K562 (cell line): Measurements from ENCODE around the gene RABL3. TPM values are rescaled to one million over a fixed set of nuclear protein-coding genes. Genes with fewer than 3 reads are reported as not detected.

Source experiments
- BHLHE40 ChIP-seq: IDR thresholded peaks from 2 replicates; pipeline ENCODE4 v1.6.1; 2011; ENCODE audit warnings: low read length, improper control_type of control experiment
- BRD4 ChIP-seq: fragments of 200-600 bp; sonication (generic); IDR thresholded peaks from 2 replicates; pipeline ENCODE4 v1.6.1; 2017; ENCODE audit warnings: inconsistent platforms
- BRD9 ChIP-seq: fragments of 450-650 bp; IDR thresholded peaks from 2 replicates; pipeline ENCODE4 v1.6.1; 2018; ENCODE audit warnings: low read depth; ENCODE audit not compliant: partially characterized antibody
- BRF1 ChIP-seq: IDR thresholded peaks from 3 replicates; pipeline ENCODE4 v1.6.1; 2011; ENCODE audit warnings: borderline replicate concordance, mild to moderate bottlenecking; ENCODE audit not compliant: insufficient read length; ENCODE audit errors: extremely low read depth
- C11orf30 ChIP-seq: fragments of 450-650 bp; IDR thresholded peaks from 2 replicates; pipeline ENCODE4 v1.6.1; 2016; ENCODE audit warnings: low read depth, mild to moderate bottlenecking
- DPF2 ChIP-seq: fragments of 450-650 bp; IDR thresholded peaks from 2 replicates; pipeline ENCODE4 v1.6.1; 2016
- EHMT2 ChIP-seq: fragments of 450-650 bp; IDR thresholded peaks from 2 replicates; pipeline ENCODE4 v1.6.1; 2018; ENCODE audit warnings: antibody characterized with exemption
- ETV1 ChIP-seq: fragments of 450-650 bp; conservative IDR thresholded peaks from 2 replicates; pipeline ENCODE4 v1.6.1; 2016; ENCODE audit warnings: missing genetic modification characterization, control low read depth, low read depth, missing compliant biosample characterization
- MIER1 ChIP-seq: fragments of 450-650 bp; IDR thresholded peaks from 2 replicates; pipeline ENCODE4 v1.6.1; 2016; ENCODE audit warnings: antibody characterized with exemption, mild to moderate bottlenecking, low read depth
- NEUROD1 ChIP-seq: fragments of 150-350 bp; IDR thresholded peaks from 2 replicates; pipeline ENCODE4 v1.6.1; 2014; ENCODE audit warnings: borderline replicate concordance, low read length, low read depth; ENCODE audit not compliant: partially characterized antibody
- NR4A1 ChIP-seq, 2 experiments: fragments of 250-450 bp in 1 of 2; fragments of 450-650 bp in 1 of 2; sonication (Bioruptor Pico) in 1 of 2; IDR thresholded peaks; 2 replicates each; pipeline versions ENCODE4 v1.4.0 to v1.6.1; 2016 to 2020; ENCODE audit warnings: mild to moderate bottlenecking in 2 of 2, missing compliant biosample characterization in 1 of 2, missing genetic modification characterization in 1 of 2, moderate library complexity in 1 of 2
- PML ChIP-seq: IDR thresholded peaks from 2 replicates; pipeline ENCODE4 v1.6.1; 2012; ENCODE audit warnings: low read length, inconsistent platforms
- POLR2A ChIP-seq: fragments of 450-650 bp; conservative IDR thresholded peaks from 2 replicates; pipeline ENCODE4 v1.6.1; 2016
- RBM15 ChIP-seq: fragments of 200-400 bp; formaldehyde crosslinking; IDR thresholded peaks from 2 replicates; pipeline ENCODE4 v1.6.1; 2018; ENCODE audit warnings: mild to moderate bottlenecking, low read length, moderate library complexity; ENCODE audit not compliant: insufficient read depth
- SLC30A9 ChIP-seq: fragments of 250-450 bp; sonication (Bioruptor Pico); IDR thresholded peaks from 2 replicates; pipeline ENCODE4 v1.8.0; 2022; ENCODE audit warnings: mild to moderate bottlenecking, moderate library complexity
- SMAD2 ChIP-seq: fragments of 150-350 bp; IDR thresholded peaks from 2 replicates; pipeline ENCODE4 v1.6.1; 2014; ENCODE audit warnings: low read depth, mild to moderate bottlenecking, low read length
- ZNF134 ChIP-seq: fragments of 250-450 bp; sonication (Bioruptor Pico); conservative IDR thresholded peaks from 2 replicates; pipeline ENCODE4 v1.4.0; 2020
- ZNF3 ChIP-seq: fragments of 250-450 bp; sonication (Bioruptor Pico); IDR thresholded peaks from 2 replicates; pipeline ENCODE4 v1.5.0; 2021; ENCODE audit warnings: mild to moderate bottlenecking, moderate library complexity
- ZNF444 ChIP-seq: fragments of 250-450 bp; sonication (Bioruptor Pico); IDR thresholded peaks from 2 replicates; pipeline ENCODE4 v1.4.0; 2020; ENCODE audit warnings: mild to moderate bottlenecking, moderate library complexity
- polyA plus RNA-seq, 8 experiments: library from polyadenylated mRNA; depleted of rRNA in 4 of 8; stranded (reverse) in 5 of 8; unstranded in 3 of 8; fragments of >200 nt; fragmentation: Nextera tagmentation in 2 of 8; fragmentation: Illumina TruSeq in 1 of 8; extraction: Ambion mirVana in 2 of 8; extraction: Trizol in 1 of 8; gene quantifications; 2 replicates each; pipeline versions ENCODE4 v1.2.1 to v1.2.3, GENCODE V29; 2011 to 2014; ENCODE audit warnings: inconsistent platforms in 1 of 8, missing spikeins in 1 of 8
- total RNA-seq, 7 experiments: library from RNA; depleted of rRNA in 6 of 7; stranded (reverse); fragments of >200 nt in 6 of 7; fragmentation: Illumina TruSeq in 2 of 7; extraction: Trizol in 2 of 7; gene quantifications; 2 replicates each; pipeline versions ENCODE4 v1.2.1 to v1.2.3, GENCODE V29; 2011 to 2021; ENCODE audit warnings: low replicate concordance in 1 of 7
- TF ChIP-seq, protein P1 (sequence below): fragments of 250-450 bp; sonication (Bioruptor Pico); IDR thresholded peaks from 2 replicates; pipeline ENCODE4 v1.5.0; 2020; ENCODE audit warnings: mild to moderate bottlenecking, borderline replicate concordance
- TF ChIP-seq, protein P2 (sequence below): fragments of 150-350 bp; conservative IDR thresholded peaks from 2 replicates; pipeline ENCODE4 v1.6.1; 2014; ENCODE audit warnings: low read length
- TF ChIP-seq, protein P3 (sequence below), 2 experiments: fragments of 450-650 bp in 1 of 2; sonication (generic) in 1 of 2; formaldehyde crosslinking; conservative IDR thresholded peaks; 2 replicates each; pipeline versions ENCODE4 v1.4.0 to v1.8.1; 2020 to 2022; ENCODE audit warnings: mild to moderate bottlenecking in 1 of 2, missing genetic modification reagents in 1 of 2

Gene RABL3
- total and polyA plus RNA-seq, 9 of the 15 experiments (the other 6 are each of a cell fraction or from before 2014, with no cell fraction given) = 6.5 to 30.7 (median 12.3) TPM

DNA sequence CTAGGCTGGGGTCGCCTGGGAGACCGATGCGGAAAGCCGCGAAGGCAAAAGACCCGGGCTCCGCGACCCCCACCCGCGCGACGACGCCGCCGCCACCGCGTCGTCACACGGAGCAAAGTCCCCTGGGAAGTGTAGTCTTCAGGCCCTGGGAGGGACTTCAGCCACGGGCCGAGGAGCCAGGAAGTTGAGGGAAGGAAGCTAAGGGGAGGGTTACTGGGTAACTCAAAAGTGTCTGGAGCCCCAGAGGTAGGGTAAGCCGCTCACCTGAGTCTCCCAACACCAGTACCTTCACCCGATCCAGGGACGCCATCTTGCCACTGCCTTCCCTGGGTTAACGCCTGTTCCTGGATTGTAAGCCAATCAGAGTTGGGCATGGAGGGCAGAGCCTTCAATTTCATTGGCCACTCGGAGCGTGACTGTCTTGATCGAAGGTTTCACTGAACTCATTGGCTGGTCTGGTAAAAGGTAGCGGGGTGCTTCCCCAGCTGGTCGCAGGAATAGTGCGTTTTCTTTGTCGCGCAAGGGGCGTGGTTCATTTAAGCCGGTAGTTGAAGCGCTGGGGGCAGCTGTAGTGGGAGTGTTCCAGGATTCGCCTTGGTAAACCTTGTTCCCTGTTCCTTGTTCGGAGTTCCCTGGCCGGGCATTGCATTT is at the start of gene RABL3, which contains the start of gene GTF2E1 (continued):
- no peak for TF ChIP-seq BRD4
- TF ChIP-seq NR4A1 (CRISPR knock-in tag; IDR thresholded peaks at IDR 0.05) = no peak
- no peak for TF ChIP-seq NR4A1 (tag; IDR thresholded peaks at IDR 0.05)
- no peak for TF ChIP-seq ETV1
- TF ChIP-seq C11orf30 = peak; percentile 92
- no peak for TF ChIP-seq BHLHE40
- TF ChIP-seq ZNF3 = no peak
- TF ChIP-seq PML = peak; percentile 65; the same call in 1 of the 2 replicates
- TF ChIP-seq SLC30A9 (CRISPR knock-in tag) = no peak
- no peak for TF ChIP-seq ZNF444 (CRISPR knock-in tag)
- TF ChIP-seq, protein P1, sequence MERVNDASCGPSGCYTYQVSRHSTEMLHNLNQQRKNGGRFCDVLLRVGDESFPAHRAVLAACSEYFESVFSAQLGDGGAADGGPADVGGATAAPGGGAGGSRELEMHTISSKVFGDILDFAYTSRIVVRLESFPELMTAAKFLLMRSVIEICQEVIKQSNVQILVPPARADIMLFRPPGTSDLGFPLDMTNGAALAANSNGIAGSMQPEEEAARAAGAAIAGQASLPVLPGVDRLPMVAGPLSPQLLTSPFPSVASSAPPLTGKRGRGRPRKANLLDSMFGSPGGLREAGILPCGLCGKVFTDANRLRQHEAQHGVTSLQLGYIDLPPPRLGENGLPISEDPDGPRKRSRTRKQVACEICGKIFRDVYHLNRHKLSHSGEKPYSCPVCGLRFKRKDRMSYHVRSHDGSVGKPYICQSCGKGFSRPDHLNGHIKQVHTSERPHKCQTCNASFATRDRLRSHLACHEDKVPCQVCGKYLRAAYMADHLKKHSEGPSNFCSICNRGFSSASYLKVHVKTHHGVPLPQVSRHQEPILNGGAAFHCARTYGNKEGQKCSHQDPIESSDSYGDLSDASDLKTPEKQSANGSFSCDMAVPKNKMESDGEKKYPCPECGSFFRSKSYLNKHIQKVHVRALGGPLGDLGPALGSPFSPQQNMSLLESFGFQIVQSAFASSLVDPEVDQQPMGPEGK (CRISPR knock-in tag) = no peak
- TF ChIP-seq RBM15 = no peak
- TF ChIP-seq, protein P2, sequence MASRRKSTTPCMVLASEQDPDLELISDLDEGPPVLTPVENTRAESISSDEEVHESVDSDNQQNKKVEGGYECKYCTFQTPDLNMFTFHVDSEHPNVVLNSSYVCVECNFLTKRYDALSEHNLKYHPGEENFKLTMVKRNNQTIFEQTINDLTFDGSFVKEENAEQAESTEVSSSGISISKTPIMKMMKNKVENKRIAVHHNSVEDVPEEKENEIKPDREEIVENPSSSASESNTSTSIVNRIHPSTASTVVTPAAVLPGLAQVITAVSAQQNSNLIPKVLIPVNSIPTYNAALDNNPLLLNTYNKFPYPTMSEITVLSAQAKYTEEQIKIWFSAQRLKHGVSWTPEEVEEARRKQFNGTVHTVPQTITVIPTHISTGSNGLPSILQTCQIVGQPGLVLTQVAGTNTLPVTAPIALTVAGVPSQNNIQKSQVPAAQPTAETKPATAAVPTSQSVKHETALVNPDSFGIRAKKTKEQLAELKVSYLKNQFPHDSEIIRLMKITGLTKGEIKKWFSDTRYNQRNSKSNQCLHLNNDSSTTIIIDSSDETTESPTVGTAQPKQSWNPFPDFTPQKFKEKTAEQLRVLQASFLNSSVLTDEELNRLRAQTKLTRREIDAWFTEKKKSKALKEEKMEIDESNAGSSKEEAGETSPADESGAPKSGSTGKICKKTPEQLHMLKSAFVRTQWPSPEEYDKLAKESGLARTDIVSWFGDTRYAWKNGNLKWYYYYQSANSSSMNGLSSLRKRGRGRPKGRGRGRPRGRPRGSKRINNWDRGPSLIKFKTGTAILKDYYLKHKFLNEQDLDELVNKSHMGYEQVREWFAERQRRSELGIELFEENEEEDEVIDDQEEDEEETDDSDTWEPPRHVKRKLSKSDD = no peak
- TF ChIP-seq BRF1 = no peak
- peak; percentile 81 for TF ChIP-seq POLR2A
- TF ChIP-seq, protein P3, sequence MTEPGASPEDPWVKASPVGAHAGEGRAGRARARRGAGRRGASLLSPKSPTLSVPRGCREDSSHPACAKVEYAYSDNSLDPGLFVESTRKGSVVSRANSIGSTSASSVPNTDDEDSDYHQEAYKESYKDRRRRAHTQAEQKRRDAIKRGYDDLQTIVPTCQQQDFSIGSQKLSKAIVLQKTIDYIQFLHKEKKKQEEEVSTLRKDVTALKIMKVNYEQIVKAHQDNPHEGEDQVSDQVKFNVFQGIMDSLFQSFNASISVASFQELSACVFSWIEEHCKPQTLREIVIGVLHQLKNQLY (CRISPR knock-in tag; conservative IDR thresholded peaks at IDR 0.05) = no peak
- TF ChIP-seq ZNF134 (CRISPR knock-in tag) = no peak
- TF ChIP-seq NEUROD1 = no peak
- no peak for TF ChIP-seq SMAD2
- TF ChIP-seq MIER1 = no peak
- TF ChIP-seq EHMT2 = no peak
- no peak for TF ChIP-seq BRD9
- TF ChIP-seq DPF2 = no peak
